ENCODE results near the gene PLXNC1.

DNA sequence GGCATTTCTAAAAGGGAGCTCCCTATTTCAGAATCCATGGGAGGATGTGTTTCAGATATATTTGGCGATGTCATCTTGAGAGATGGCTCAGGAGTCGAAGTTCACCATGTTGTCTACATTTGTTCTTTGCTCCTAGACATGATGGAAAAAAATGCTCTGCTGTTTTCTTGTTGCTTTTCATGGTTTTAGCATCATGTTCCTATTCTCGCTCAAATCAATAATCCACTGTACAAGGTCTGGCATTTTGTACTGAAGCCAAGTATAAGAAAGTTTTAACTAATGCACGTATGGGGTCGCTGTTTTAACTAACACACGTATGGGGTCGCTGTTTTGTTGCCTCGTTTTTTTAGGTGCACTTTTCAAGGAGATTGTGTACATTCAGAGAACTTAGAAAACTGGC lies 60.9 kb downstream of the PLXNC1 start:
- TF ChIP-seq MYNN (IDR thresholded peaks at IDR 0.05): no peak
- TF ChIP-seq MYNN (CRISPR knock-in tag; IDR thresholded peaks at IDR 0.05): no peak
- TF ChIP-seq ZNF24 (IDR thresholded peaks at IDR 0.05): no peak
- TF ChIP-seq KAT7 (CRISPR knock-in tag; IDR thresholded peaks at IDR 0.05; ENCODE audit: borderline replicate concordance): no peak
- TF ChIP-seq ETV6 (IDR thresholded peaks at IDR 0.05; ENCODE audit: borderline replicate concordance in 1 of 2, low read depth in 2 of 2, low read length in 1 of 2): no peak
- TF ChIP-seq ETV6 (CRISPR knock-in tag; IDR thresholded peaks at IDR 0.05; ENCODE audit: borderline replicate concordance): no peak
- TF ChIP-seq TAF7 (tag; IDR thresholded peaks at IDR 0.05): no peak
- no peak for TF ChIP-seq CAMTA2 (CRISPR knock-in tag; conservative IDR thresholded peaks at IDR 0.05)
- TF ChIP-seq ZNF444 (CRISPR knock-in tag; IDR thresholded peaks at IDR 0.05): no peak
- no peak for TF ChIP-seq ERF (CRISPR knock-in tag; IDR thresholded peaks at IDR 0.05)
- TF ChIP-seq FOXA3 (CRISPR knock-in tag; conservative IDR thresholded peaks at IDR 0.05 in 1 of 2, IDR thresholded peaks at IDR 0.05 in 1 of 2): no peak

All from K562 (cell line).